K562 (cell line): Measurements from ENCODE around the gene GHITM. TPM values are rescaled to one million over a fixed set of nuclear protein-coding genes. Genes with fewer than 3 reads are reported as not detected.
A peak's percentile ranks its signal among the peaks of the same experiment; 100 is the strongest.

Experiments used
- CHD1 ChIP-seq: fragments of 200-600 bp; sonication (generic); IDR thresholded peaks from one replicate; pipeline ENCODE4 v1.6.1; 2012; ENCODE audit warnings: mild to moderate bottlenecking, moderate library complexity, low read length, inconsistent platforms
- FOXK1 ChIP-seq: sonication (generic); formaldehyde crosslinking; IDR thresholded peaks from 2 replicates; pipeline ENCODE4 v1.8.0; 2022; ENCODE audit warnings: missing genetic modification reagents, mild to moderate bottlenecking, borderline replicate concordance
- HDAC3 ChIP-seq: fragments of 450-650 bp; IDR thresholded peaks from 2 replicates; pipeline ENCODE4 v1.6.1; 2018; ENCODE audit warnings: borderline replicate concordance, mild to moderate bottlenecking, moderate library complexity; ENCODE audit not compliant: partially characterized antibody
- HMG20A ChIP-seq: fragments of 450-650 bp; formaldehyde crosslinking; conservative IDR thresholded peaks from 2 replicates; pipeline ENCODE4 v1.4.0; 2020; ENCODE audit warnings: mild to moderate bottlenecking, mixed read lengths
- MYC ChIP-seq, 2 experiments: fragments of 250-450 bp in 1 of 2; sonication (Bioruptor Pico) in 1 of 2; IDR thresholded peaks; 2 replicates each; pipeline versions ENCODE4 v1.5.1 to v1.6.1; 2012 to 2021; ENCODE audit warnings: low read depth in 2 of 2, borderline replicate concordance in 1 of 2, improper control_type of control experiment in 1 of 2, low read length in 1 of 2, mild to moderate bottlenecking in 1 of 2, moderate library complexity in 1 of 2
- NR1H2 ChIP-seq: sonication (generic); formaldehyde crosslinking; IDR thresholded peaks from 2 replicates; pipeline ENCODE4 v1.4.0; 2020; ENCODE audit warnings: mild to moderate bottlenecking, missing genetic modification reagents
- TAF1 ChIP-seq: IDR thresholded peaks from 2 replicates; pipeline ENCODE4 v1.6.1; 2011; ENCODE audit warnings: mild to moderate bottlenecking, low read length, moderate library complexity; ENCODE audit not compliant: insufficient read depth, control insufficient read depth, severe bottlenecking; ENCODE audit errors: extremely low read depth
- ZNF589 ChIP-seq: fragments of 200-800 bp; sonication (Bioruptor generic); IDR thresholded peaks from 2 replicates; pipeline ENCODE4 v1.6.1; 2016; ENCODE audit warnings: low read depth, missing genetic modification characterization, missing compliant biosample characterization
- ZSCAN32 ChIP-seq: fragments of 450-650 bp; formaldehyde crosslinking; IDR thresholded peaks from 2 replicates; pipeline ENCODE4 v1.4.0; 2020; ENCODE audit warnings: mild to moderate bottlenecking, moderate library complexity
- polyA plus RNA-seq, 8 experiments: library from polyadenylated mRNA; depleted of rRNA in 4 of 8; stranded (reverse) in 5 of 8; unstranded in 3 of 8; fragments of >200 nt; fragmentation: Nextera tagmentation in 2 of 8; fragmentation: Illumina TruSeq in 1 of 8; extraction: Ambion mirVana in 2 of 8; extraction: Trizol in 1 of 8; gene quantifications; 2 replicates each; pipeline versions ENCODE4 v1.2.1 to v1.2.3, GENCODE V29; 2011 to 2014; ENCODE audit warnings: inconsistent platforms in 1 of 8, missing spikeins in 1 of 8
- total RNA-seq, 7 experiments: library from RNA; depleted of rRNA in 6 of 7; stranded (reverse); fragments of >200 nt in 6 of 7; fragmentation: Illumina TruSeq in 2 of 7; extraction: Trizol in 2 of 7; gene quantifications; 2 replicates each; pipeline versions ENCODE4 v1.2.1 to v1.2.3, GENCODE V29; 2011 to 2021; ENCODE audit warnings: low replicate concordance in 1 of 7
- TF ChIP-seq, protein P1 (sequence below): fragments of 450-650 bp; IDR thresholded peaks from 2 replicates; pipeline ENCODE4 v1.6.1; 2017; ENCODE audit warnings: antibody characterized with exemption, mild to moderate bottlenecking
- TF ChIP-seq, protein P2 (sequence below): fragments of 450-650 bp; IDR thresholded peaks from 2 replicates; pipeline ENCODE4 v1.6.1; 2017; ENCODE audit warnings: antibody characterized with exemption
- TF ChIP-seq, protein P3 (sequence below): fragments of 450-650 bp; formaldehyde crosslinking; IDR thresholded peaks from 2 replicates; pipeline ENCODE4 v1.4.0; 2020; ENCODE audit warnings: mild to moderate bottlenecking, moderate library complexity
- TF ChIP-seq, protein P4 (sequence below): sonication (generic); formaldehyde crosslinking; IDR thresholded peaks from 2 replicates; pipeline ENCODE4 v1.8.0; 2022; ENCODE audit warnings: mild to moderate bottlenecking, low read depth, missing genetic modification reagents
- TF ChIP-seq, protein P5 (sequence below): fragments of 450-650 bp; IDR thresholded peaks from 2 replicates; pipeline ENCODE4 v1.6.1; 2016; ENCODE audit warnings: missing biosample characterization, missing genetic modification characterization
- TF ChIP-seq, protein P6 (sequence below): conservative IDR thresholded peaks from 2 replicates; pipeline ENCODE4 v1.6.1; 2011; ENCODE audit warnings: low read depth, mild to moderate bottlenecking, low read length; ENCODE audit not compliant: control insufficient read depth

The GHITM gene
- total and polyA plus RNA-seq, 9 of the 15 experiments (the other 6 are each of a cell fraction or from before 2014, with no cell fraction given) = 322 to 1,258 (median 386) TPM

DNA sequence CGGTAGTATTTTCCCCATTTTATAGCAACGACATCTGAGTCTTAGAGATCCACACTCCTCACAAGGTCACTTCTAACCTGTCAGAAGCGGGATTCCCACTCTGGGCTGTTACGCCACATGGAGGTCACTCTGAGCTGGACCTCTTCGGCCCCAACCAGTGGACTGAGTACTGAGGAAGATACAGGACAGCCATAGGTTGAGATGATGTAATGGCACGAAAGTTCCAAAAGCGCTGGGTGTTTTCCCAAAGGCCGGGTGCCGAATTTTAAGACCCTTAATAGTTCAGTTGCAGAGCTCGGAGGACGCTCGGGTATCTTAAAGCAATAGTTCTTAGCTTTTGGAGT is 699 bp downstream of the GHITM start (continued):
- TF ChIP-seq, protein P1, sequence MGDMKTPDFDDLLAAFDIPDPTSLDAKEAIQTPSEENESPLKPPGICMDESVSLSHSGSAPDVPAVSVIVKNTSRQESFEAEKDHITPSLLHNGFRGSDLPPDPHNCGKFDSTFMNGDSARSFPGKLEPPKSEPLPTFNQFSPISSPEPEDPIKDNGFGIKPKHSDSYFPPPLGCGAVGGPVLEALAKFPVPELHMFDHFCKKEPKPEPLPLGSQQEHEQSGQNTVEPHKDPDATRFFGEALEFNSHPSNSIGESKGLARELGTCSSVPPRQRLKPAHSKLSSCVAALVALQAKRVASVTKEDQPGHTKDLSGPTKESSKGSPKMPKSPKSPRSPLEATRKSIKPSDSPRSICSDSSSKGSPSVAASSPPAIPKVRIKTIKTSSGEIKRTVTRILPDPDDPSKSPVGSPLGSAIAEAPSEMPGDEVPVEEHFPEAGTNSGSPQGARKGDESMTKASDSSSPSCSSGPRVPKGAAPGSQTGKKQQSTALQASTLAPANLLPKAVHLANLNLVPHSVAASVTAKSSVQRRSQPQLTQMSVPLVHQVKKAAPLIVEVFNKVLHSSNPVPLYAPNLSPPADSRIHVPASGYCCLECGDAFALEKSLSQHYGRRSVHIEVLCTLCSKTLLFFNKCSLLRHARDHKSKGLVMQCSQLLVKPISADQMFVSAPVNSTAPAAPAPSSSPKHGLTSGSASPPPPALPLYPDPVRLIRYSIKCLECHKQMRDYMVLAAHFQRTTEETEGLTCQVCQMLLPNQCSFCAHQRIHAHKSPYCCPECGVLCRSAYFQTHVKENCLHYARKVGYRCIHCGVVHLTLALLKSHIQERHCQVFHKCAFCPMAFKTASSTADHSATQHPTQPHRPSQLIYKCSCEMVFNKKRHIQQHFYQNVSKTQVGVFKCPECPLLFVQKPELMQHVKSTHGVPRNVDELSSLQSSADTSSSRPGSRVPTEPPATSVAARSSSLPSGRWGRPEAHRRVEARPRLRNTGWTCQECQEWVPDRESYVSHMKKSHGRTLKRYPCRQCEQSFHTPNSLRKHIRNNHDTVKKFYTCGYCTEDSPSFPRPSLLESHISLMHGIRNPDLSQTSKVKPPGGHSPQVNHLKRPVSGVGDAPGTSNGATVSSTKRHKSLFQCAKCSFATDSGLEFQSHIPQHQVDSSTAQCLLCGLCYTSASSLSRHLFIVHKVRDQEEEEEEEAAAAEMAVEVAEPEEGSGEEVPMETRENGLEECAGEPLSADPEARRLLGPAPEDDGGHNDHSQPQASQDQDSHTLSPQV = 0 out of 2 replicates have a peak, but pooled peaks have one; percentile 6
- TF ChIP-seq HDAC3 (no peak), ZNF589 (0 out of 2 replicates have a peak, but pooled peaks have one; percentile 68), TAF1 (peak; percentile 31), ZSCAN32 (CRISPR knock-in tag) (peak; percentile 58; the same call in 1 of the 2 replicates), FOXK1 (CRISPR knock-in tag) (peak; percentile 54; the same call in 1 of the 2 replicates), CHD1 (peak; percentile 24), HMG20A (CRISPR knock-in tag) (no peak), MYC (IDR thresholded peaks at IDR 0.05; ENCODE audit: low read depth, low read length) (0 out of 2 replicates have a peak, but pooled peaks have one; percentile 58), MYC (CRISPR knock-in tag; IDR thresholded peaks at IDR 0.05; ENCODE audit: borderline replicate concordance, low read depth) (no peak), NR1H2 (CRISPR knock-in tag) (no peak)
- TF ChIP-seq, protein P2, sequence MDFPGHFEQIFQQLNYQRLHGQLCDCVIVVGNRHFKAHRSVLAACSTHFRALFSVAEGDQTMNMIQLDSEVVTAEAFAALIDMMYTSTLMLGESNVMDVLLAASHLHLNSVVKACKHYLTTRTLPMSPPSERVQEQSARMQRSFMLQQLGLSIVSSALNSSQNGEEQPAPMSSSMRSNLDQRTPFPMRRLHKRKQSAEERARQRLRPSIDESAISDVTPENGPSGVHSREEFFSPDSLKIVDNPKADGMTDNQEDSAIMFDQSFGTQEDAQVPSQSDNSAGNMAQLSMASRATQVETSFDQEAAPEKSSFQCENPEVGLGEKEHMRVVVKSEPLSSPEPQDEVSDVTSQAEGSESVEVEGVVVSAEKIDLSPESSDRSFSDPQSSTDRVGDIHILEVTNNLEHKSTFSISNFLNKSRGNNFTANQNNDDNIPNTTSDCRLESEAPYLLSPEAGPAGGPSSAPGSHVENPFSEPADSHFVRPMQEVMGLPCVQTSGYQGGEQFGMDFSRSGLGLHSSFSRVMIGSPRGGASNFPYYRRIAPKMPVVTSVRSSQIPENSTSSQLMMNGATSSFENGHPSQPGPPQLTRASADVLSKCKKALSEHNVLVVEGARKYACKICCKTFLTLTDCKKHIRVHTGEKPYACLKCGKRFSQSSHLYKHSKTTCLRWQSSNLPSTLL = no peak
- TF ChIP-seq, protein P3, sequence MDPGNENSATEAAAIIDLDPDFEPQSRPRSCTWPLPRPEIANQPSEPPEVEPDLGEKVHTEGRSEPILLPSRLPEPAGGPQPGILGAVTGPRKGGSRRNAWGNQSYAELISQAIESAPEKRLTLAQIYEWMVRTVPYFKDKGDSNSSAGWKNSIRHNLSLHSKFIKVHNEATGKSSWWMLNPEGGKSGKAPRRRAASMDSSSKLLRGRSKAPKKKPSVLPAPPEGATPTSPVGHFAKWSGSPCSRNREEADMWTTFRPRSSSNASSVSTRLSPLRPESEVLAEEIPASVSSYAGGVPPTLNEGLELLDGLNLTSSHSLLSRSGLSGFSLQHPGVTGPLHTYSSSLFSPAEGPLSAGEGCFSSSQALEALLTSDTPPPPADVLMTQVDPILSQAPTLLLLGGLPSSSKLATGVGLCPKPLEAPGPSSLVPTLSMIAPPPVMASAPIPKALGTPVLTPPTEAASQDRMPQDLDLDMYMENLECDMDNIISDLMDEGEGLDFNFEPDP (CRISPR knock-in tag) = no peak
- TF ChIP-seq, protein P4, sequence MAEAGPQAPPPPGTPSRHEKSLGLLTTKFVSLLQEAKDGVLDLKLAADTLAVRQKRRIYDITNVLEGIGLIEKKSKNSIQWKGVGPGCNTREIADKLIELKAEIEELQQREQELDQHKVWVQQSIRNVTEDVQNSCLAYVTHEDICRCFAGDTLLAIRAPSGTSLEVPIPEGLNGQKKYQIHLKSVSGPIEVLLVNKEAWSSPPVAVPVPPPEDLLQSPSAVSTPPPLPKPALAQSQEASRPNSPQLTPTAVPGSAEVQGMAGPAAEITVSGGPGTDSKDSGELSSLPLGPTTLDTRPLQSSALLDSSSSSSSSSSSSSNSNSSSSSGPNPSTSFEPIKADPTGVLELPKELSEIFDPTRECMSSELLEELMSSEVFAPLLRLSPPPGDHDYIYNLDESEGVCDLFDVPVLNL (CRISPR knock-in tag) = no peak
- TF ChIP-seq, protein P5, sequence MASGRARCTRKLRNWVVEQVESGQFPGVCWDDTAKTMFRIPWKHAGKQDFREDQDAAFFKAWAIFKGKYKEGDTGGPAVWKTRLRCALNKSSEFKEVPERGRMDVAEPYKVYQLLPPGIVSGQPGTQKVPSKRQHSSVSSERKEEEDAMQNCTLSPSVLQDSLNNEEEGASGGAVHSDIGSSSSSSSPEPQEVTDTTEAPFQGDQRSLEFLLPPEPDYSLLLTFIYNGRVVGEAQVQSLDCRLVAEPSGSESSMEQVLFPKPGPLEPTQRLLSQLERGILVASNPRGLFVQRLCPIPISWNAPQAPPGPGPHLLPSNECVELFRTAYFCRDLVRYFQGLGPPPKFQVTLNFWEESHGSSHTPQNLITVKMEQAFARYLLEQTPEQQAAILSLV (tag) = peak; percentile 22; the same call in 1 of the 2 replicates
- TF ChIP-seq, protein P6, sequence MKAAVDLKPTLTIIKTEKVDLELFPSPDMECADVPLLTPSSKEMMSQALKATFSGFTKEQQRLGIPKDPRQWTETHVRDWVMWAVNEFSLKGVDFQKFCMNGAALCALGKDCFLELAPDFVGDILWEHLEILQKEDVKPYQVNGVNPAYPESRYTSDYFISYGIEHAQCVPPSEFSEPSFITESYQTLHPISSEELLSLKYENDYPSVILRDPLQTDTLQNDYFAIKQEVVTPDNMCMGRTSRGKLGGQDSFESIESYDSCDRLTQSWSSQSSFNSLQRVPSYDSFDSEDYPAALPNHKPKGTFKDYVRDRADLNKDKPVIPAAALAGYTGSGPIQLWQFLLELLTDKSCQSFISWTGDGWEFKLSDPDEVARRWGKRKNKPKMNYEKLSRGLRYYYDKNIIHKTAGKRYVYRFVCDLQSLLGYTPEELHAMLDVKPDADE = no peak
